Measurements from ENCODE around the gene ACP2.

GRCh38 chr11:47276923-47277322 is 28.3 kb upstream of the ACP2 start:
- TF ChIP-seq CTCF (tag by site-specific recombination; IDR thresholded peaks at IDR 0.05), result no peak
- no peak for TF ChIP-seq ZNF626 (tag by site-specific recombination; IDR thresholded peaks at IDR 0.05)
- no peak for TF ChIP-seq ZNF785 (tag by site-specific recombination; IDR thresholded peaks at IDR 0.05)
- TF ChIP-seq ZNF707 (tag by site-specific recombination; IDR thresholded peaks at IDR 0.05), result no peak
- TF ChIP-seq ZNF335 (tag by site-specific recombination; conservative IDR thresholded peaks at IDR 0.05), result no peak
- no peak for TF ChIP-seq ZNF311 (tag by site-specific recombination; IDR thresholded peaks at IDR 0.05; ENCODE audit: borderline replicate concordance)
- TF ChIP-seq ZNF175 (tag by site-specific recombination; IDR thresholded peaks at IDR 0.05), result no peak
- no peak for TF ChIP-seq ZNF18 (tag by site-specific recombination; IDR thresholded peaks at IDR 0.05)
- TF ChIP-seq ZNF24 (tag by site-specific recombination; IDR thresholded peaks at IDR 0.05), result no peak
